ENCODE data around the gene NTN1.
"Not testable (repeated sequence)": the region's sequence is repeated elsewhere in the genome, so short reads cannot be mapped to it uniquely, and the experiment has no call there.

Gene NTN1

GRCh38 chr17:9094193-9094592 is 72.9 kb downstream of the NTN1 start:
- no peak for DNase-seq

GRCh38 chr17:9095390-9095789 is 74.1 kb downstream of the NTN1 start:
- no peak for DNase-seq

GRCh38 chr17:9098242-9098825 is 77.0 kb downstream of the NTN1 start:
- no peak for DNase-seq

GRCh38 chr17:9101356-9101755 is 80.0 kb downstream of the NTN1 start:
- no peak for DNase-seq

- DNase-seq: not testable (repeated sequence)
Measured at GRCh38 chr17:9103193-9103592, 81.9 kb downstream of the NTN1 start.

GRCh38 chr17:9104370-9105041 is 83.2 kb downstream of the NTN1 start:
- no peak for DNase-seq

- no peak for DNase-seq
Measured at GRCh38 chr17:9105068-9105868, 84.0 kb downstream of the NTN1 start.

- DNase-seq: not testable (repeated sequence)
Measured at GRCh38 chr17:9106278-9106677, 85.0 kb downstream of the NTN1 start.

- DNase-seq: no peak
Measured at GRCh38 chr17:9107527-9107926, 86.2 kb downstream of the NTN1 start.

GRCh38 chr17:9108146-9108545 is 86.8 kb downstream of the NTN1 start:
- peak; percentile 64 to 75 for DNase-seq

- DNase-seq: no peak
Measured at GRCh38 chr17:9109933-9110332, 88.6 kb downstream of the NTN1 start.

- DNase-seq: no peak
Measured at GRCh38 chr17:9110501-9110900, 89.2 kb downstream of the NTN1 start.

- DNase-seq: peak; percentile 58 to 69
Measured at GRCh38 chr17:9115214-9116191, 94.2 kb downstream of the NTN1 start.

GRCh38 chr17:9116311-9116835 is 95.1 kb downstream of the NTN1 start:
- no peak for DNase-seq

- no peak for DNase-seq
Measured at GRCh38 chr17:9116861-9117568, 95.7 kb downstream of the NTN1 start.

- DNase-seq: peak in 1 of 2 experiments; percentile 1
Measured at GRCh38 chr17:9120471-9120870, 99.2 kb downstream of the NTN1 start.

- no peak for DNase-seq
Measured at GRCh38 chr17:9121186-9121820, 100.0 kb downstream of the NTN1 start.

GRCh38 chr17:9123594-9124553 is 102.6 kb downstream of the NTN1 start:
- no peak for DNase-seq

- DNase-seq: no peak
Measured at GRCh38 chr17:9124554-9124935, 103.2 kb downstream of the NTN1 start.

- no peak for DNase-seq
Measured at GRCh38 chr17:9125722-9126121, 104.4 kb downstream of the NTN1 start.

Data from Kasumi-1 (cell line).